GM23248 (cell line): ENCODE data around the gene ZSCAN20.

Experiments used
- EZH2 ChIP-seq: fragments of 200-600 bp; sonication (generic); IDR thresholded peaks from 2 replicates; pipeline ENCODE4 v1.6.1; 2018; ENCODE audit warnings: antibody characterized with exemption, mild to moderate bottlenecking; ENCODE audit not compliant: insufficient read depth, poor library complexity, severe bottlenecking
- EZH2phosphoT487 ChIP-seq: fragments of 200-600 bp; sonication (generic); IDR thresholded peaks from 2 replicates; pipeline ENCODE4 v1.6.1; 2018; ENCODE audit warnings: antibody characterized with exemption, moderate library complexity, mild to moderate bottlenecking, low read depth; ENCODE audit not compliant: insufficient read depth

DNA sequence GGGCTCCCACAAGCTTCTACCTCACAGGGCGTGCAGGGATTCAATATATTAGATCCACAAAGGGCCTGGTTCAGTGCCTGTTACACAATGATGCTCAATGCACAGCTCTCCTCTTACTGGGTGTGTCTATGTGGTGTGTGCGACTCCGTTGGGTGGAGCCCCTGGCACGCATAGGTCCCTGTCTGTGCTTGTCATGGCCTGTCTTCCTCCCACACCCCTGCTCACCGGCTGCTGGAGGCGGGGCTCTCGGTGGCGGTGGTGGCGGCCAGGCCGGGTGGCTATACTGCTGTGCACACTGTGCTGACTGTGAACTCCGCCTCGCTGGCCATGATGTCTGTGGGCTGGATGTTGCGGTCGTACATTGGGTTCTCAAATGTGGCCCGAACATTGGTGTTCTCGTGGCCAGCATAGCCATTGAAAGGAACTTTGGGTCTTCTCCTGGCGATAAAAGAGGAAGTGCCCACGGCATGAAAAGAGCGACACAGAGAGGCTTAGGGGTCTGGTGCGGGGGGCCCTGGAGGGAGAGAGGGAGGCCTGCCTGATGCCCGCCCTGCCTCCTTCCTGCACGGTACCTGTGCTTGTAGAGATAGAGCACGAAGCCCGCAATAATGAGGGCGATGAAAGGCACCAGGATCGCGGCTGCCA, 46.9 kb downstream of the ZSCAN20 start:
- TF ChIP-seq EZH2: no peak
- TF ChIP-seq EZH2phosphoT487: no peak
